ENCODE results near the gene MAP3K4. TPM values are rescaled to one million over a fixed set of nuclear protein-coding genes. Genes with fewer than 3 reads are reported as not detected.
A peak's percentile ranks its signal among the peaks of the same experiment; 100 is the strongest.

The MAP3K4 gene
- total RNA-seq, 6 donors from 2014 or later = 23.7 to 52.1 (median 40.5) TPM

DNA sequence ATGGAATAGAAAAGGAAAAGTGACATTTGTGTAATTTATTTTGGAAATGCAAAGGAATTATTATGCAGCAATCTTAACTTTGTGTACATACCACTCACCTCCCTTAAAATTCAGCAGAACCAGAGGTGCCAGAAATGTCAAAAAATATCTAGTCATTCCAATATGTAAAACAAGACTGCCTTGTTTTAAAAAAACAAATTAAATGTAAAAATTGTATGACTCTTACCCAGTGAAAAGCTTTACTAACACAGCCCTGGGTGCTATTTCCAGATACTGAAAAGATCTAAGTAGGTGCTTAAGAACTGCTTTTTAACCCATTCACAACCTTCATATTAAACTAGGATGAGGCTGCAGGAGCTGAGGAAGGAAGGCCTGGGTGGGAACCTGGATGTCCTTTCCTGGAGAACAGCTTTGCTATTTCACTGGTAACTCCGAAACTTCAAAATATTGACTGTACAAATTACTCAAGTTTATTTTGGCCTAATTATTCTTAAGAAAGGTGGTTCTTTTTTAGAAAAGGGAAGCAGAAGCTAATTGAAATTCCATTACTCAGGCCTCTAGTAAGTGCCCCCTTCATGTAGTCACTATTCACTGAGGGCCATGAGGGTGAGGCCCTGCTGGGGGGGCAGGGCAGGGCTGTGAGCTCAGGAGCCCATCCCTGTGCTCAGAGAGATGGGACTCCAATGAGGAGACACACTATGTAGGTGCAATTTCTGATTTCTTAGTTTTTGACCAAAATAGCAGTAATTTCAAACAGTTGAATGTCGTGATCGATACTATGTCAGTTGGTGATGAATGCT is 139.6 kb downstream of the MAP3K4 start:
- Histone ChIP-seq H3K9me3 (no peaks in the 10 kb centered on the region), H3K4me3 (no peak overlapping the region), H3K36me3 (peaks cover 0 to 38% (median 6%) of the 10 kb centered on the region in 4 donors), H3K27me3 (no peaks in the 10 kb centered on the region), H3K27ac (no peak overlapping the region), H3K4me1 (no peaks in the 10 kb centered on the region)
- DNase-seq = no peak
- TF ChIP-seq EP300 (IDR thresholded peaks at IDR 0.05) (no peak), POLR2A (IDR thresholded peaks at IDR 0.05) (no peak), POLR2AphosphoS5 (IDR thresholded peaks at IDR 0.05) (no peak)
- TF ChIP-seq, protein P1, sequence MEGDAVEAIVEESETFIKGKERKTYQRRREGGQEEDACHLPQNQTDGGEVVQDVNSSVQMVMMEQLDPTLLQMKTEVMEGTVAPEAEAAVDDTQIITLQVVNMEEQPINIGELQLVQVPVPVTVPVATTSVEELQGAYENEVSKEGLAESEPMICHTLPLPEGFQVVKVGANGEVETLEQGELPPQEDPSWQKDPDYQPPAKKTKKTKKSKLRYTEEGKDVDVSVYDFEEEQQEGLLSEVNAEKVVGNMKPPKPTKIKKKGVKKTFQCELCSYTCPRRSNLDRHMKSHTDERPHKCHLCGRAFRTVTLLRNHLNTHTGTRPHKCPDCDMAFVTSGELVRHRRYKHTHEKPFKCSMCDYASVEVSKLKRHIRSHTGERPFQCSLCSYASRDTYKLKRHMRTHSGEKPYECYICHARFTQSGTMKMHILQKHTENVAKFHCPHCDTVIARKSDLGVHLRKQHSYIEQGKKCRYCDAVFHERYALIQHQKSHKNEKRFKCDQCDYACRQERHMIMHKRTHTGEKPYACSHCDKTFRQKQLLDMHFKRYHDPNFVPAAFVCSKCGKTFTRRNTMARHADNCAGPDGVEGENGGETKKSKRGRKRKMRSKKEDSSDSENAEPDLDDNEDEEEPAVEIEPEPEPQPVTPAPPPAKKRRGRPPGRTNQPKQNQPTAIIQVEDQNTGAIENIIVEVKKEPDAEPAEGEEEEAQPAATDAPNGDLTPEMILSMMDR (IDR thresholded peaks at IDR 0.05) = no peak
- ATAC-seq (ENCODE audit: low FRiP score in 2 of 2) = no peak
- 95 to 99% methylated on average over 3 of the region's 3 CpGs for WGBS, 2 donors

DNA sequence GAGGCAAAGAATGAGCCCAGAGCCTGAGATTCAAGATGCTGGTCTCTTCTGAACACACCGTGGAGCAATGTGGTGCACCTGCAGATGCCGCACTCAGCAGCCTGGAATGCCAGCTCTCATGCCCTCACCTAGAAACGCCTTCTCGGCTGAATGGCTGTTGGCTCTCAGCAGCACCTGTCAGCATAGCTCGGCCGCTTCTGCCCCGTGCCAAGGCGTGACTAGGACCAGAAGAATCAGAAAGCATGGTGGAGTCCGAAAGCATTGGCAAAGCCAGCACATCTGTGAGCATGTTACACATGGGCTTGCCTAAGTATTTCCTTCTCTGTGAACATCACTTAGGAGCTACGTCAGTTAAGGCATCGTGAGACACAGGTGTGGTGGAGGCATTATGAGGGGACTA is 140.8 kb downstream of the MAP3K4 start:
- WGBS, 2 donors = 95 to 98% methylated on average over 11 of the region's 11 CpGs
- Histone ChIP-seq H3K9me3 (no peaks in the 10 kb centered on the region), H3K36me3 (peaks cover 0 to 42% (median 9%) of the 10 kb centered on the region in 4 donors), H3K27me3 (no peaks in the 10 kb centered on the region), H3K27ac (no peak overlapping the region), H3K4me3 (no peak overlapping the region), H3K4me1 (no peaks in the 10 kb centered on the region)
- DNase-seq = peak in 1 of 2 donors; percentile 37
- TF ChIP-seq EP300 (IDR thresholded peaks at IDR 0.05) (no peak), POLR2A (IDR thresholded peaks at IDR 0.05) (no peak), POLR2AphosphoS5 (IDR thresholded peaks at IDR 0.05) (no peak)
- TF ChIP-seq, protein P1 (IDR thresholded peaks at IDR 0.05) = no peak
- ATAC-seq (ENCODE audit: low FRiP score in 2 of 2) = no peak

DNA sequence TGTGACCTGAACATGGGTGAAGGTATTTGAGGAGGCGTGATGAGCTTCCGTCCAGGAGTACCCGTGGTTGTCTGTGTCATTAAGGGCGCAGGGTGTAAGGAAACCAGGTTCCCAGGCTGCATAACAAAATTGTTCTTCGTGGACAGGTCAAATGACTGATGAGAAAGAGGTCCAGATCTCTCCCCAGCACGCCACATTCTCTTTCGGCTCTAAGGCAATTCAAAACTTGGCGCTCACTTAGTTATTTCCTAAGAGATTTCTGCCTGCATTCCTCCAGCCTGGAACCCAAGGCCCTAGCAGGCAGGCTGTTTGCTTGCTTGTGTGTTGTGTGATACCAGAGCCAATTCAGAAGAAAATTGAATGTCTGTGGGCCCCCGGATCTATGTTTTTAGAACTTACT is 142.4 kb downstream of the MAP3K4 start:
- no peak overlapping the region for H3K27ac ChIP-seq
- H3K9me3 ChIP-seq = no peaks in the 10 kb centered on the region
- DNase-seq (no peak), ATAC-seq (ENCODE audit: low FRiP score in 2 of 2) (no peak)
- H3K4me1 ChIP-seq = no peaks in the 10 kb centered on the region
- H3K4me3 ChIP-seq = no peak overlapping the region
- H3K36me3 ChIP-seq = peaks cover 0 to 36% (median 14%) of the 10 kb centered on the region in 4 donors
- 86 to 94% methylated on average over 9 of the region's 9 CpGs for WGBS, 2 donors
- no peaks in the 10 kb centered on the region for H3K27me3 ChIP-seq
- TF ChIP-seq POLR2AphosphoS5 (IDR thresholded peaks at IDR 0.05) = no peak

DNA sequence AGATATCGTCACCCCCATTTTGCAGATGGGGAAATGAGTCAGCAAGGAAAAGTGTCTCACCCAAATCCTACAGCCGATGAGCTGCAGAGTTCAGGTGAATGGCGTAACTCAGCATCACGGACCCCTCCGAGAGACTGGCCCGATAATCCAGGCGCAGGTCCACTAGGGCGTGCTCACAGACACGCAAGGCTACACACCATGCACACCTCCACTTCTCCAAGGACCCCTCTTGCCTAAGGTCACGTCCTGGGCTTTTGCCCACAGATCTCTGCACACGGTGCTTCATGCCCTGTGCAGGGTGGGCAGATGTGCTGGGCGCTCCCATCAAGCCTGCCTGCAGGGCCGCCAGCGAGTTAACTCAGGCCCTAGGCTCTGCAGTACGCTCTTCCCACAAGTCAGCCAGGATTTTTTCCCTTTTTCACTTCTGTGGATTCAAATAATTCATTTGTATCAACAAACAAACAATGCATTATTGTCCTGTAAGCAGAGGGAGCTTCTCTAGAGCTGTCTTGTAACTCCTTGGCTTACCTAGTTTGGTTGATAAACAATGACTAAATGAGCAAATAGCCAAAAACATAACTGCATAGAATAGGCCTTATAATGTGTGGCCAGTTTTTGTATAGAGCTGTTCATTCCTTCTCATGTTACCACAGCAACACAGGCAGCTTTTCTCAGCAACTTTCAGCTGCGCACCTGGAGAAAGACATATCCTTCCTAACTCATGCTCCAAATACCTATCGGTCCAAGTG is 143.2 kb downstream of the MAP3K4 start:
- H3K4me3 ChIP-seq = no peak overlapping the region
- TF ChIP-seq, protein P1 (IDR thresholded peaks at IDR 0.05) = no peak
- TF ChIP-seq POLR2A (IDR thresholded peaks at IDR 0.05) (no peak), EP300 (IDR thresholded peaks at IDR 0.05) (no peak), POLR2AphosphoS5 (IDR thresholded peaks at IDR 0.05) (no peak)
- DNase-seq (peak in 1 of 2 donors; percentile 35), ATAC-seq (ENCODE audit: low FRiP score in 2 of 2) (no peak)
- 91 to 97% methylated on average over 11 to 17 of the region's 17 CpGs for WGBS, 2 donors
- no peaks in the 10 kb centered on the region for H3K27me3 ChIP-seq
- H3K4me1 ChIP-seq = no peaks in the 10 kb centered on the region
- no peak overlapping the region for H3K27ac ChIP-seq
- no peaks in the 10 kb centered on the region for H3K9me3 ChIP-seq
- H3K36me3 ChIP-seq = peaks cover 0 to 39% (median 17%) of the 10 kb centered on the region in 4 donors
